GM23248 (cell line): Measurements from ENCODE around the gene MMP24OS. TPM values are rescaled to one million over a fixed set of nuclear protein-coding genes. Genes with fewer than 3 reads are reported as not detected.

ENCODE experiments used
- DNase-seq: peaks from one replicate; pipeline ENCODE4 v3.0.0-alpha.2; 2015
- H2AFZ ChIP-seq: fragments of 200-600 bp; sonication (generic); 2 replicates; pipeline ENCODE4 v1.6.1; 2016; ENCODE audit warnings: antibody characterized with exemption
- H3F3A ChIP-seq: fragments of 200-600 bp; sonication (generic); 2 replicates; pipeline ENCODE4 v1.6.1; 2016; ENCODE audit warnings: mild to moderate bottlenecking, antibody characterized with exemption, mixed run types; ENCODE audit not compliant: insufficient read depth
- H3K27ac ChIP-seq: fragments of 200-600 bp; sonication (generic); 2 replicates; pipeline ENCODE4 v1.5.1; 2016; ENCODE audit warnings: mild to moderate bottlenecking
- H3K27me3 ChIP-seq: fragments of 200-600 bp; sonication (generic); replicated peaks from 2 replicates; pipeline ENCODE4 v1.6.1; 2016; ENCODE audit warnings: mild to moderate bottlenecking; ENCODE audit not compliant: insufficient read depth
- H3K36me3 ChIP-seq: fragments of 200-600 bp; sonication (generic); 2 replicates; pipeline ENCODE4 v1.6.1; 2016; ENCODE audit warnings: low read depth, mild to moderate bottlenecking
- H3K4me1 ChIP-seq: fragments of 200-600 bp; sonication (generic); 2 replicates; pipeline ENCODE4 v1.6.1; 2016; ENCODE audit warnings: mild to moderate bottlenecking; ENCODE audit not compliant: insufficient read depth
- H3K4me2 ChIP-seq: fragments of 200-600 bp; sonication (generic); one replicate; pipeline ENCODE4 v1.6.1; 2016; ENCODE audit warnings: mild to moderate bottlenecking; ENCODE audit not compliant: unreplicated experiment
- H3K4me3 ChIP-seq: fragments of 200-600 bp; sonication (generic); 2 replicates; pipeline ENCODE4 v1.5.1; 2016; ENCODE audit warnings: mild to moderate bottlenecking
- H3K79me2 ChIP-seq: fragments of 200-600 bp; sonication (generic); 2 replicates; pipeline ENCODE4 v1.6.1; 2016; ENCODE audit warnings: mild to moderate bottlenecking; ENCODE audit not compliant: insufficient read depth
- H3K9ac ChIP-seq: fragments of 200-600 bp; sonication (generic); 2 replicates; pipeline ENCODE4 v1.6.1; 2016; ENCODE audit warnings: mild to moderate bottlenecking
- H3K9me2 ChIP-seq: fragments of 200-600 bp; sonication (generic); 2 replicates; pipeline ENCODE4 v1.6.1; 2016; ENCODE audit warnings: mixed run types, mild to moderate bottlenecking, moderate library complexity; ENCODE audit not compliant: insufficient read depth
- H3K9me3 ChIP-seq: fragments of 200-600 bp; sonication (generic); one replicate; pipeline ENCODE4 v1.6.1; 2017; ENCODE audit warnings: low read depth
- H4K20me1 ChIP-seq: fragments of 200-600 bp; sonication (generic); 2 replicates; pipeline ENCODE4 v1.6.0; 2016; ENCODE audit not compliant: insufficient read depth
- EZH2 ChIP-seq: fragments of 200-600 bp; sonication (generic); IDR thresholded peaks from 2 replicates; pipeline ENCODE4 v1.6.1; 2018; ENCODE audit warnings: antibody characterized with exemption, mild to moderate bottlenecking; ENCODE audit not compliant: insufficient read depth, poor library complexity, severe bottlenecking
- EZH2phosphoT487 ChIP-seq: fragments of 200-600 bp; sonication (generic); IDR thresholded peaks from 2 replicates; pipeline ENCODE4 v1.6.1; 2018; ENCODE audit warnings: antibody characterized with exemption, moderate library complexity, mild to moderate bottlenecking, low read depth; ENCODE audit not compliant: insufficient read depth
- WGBS, 2 experiments: methylation state at CpG; one replicate each; pipeline ENCODE4 v1.1.6; 2015 to 2017; ENCODE audit warnings: low lambda C conversion rate in 2 of 2, low coverage in 1 of 2; ENCODE audit errors: missing lambda C conversion rate in 2 of 2; 5-methylcytosine and 5-hydroxymethylcytosine counted together
- in situ Hi-C: fragments of 300-500 bp; cut with MboI; formaldehyde crosslinking; loops from 2 replicates; pipeline ENCODE4 v1.15.0; 2020
- polyA plus RNA-seq: library from polyadenylated mRNA; unstranded; fragments of >200 nt; fragmentation: Nextera tagmentation; extraction: Ambion mirVana; gene quantifications from 2 replicates; pipeline ENCODE4 v1.2.1, GENCODE V29; 2016
- total RNA-seq: library from RNA; depleted of rRNA; stranded (reverse); fragments of >200 nt; shearing (Covaris generic); gene quantifications from 2 replicates; pipeline ENCODE4 v1.2.3, GENCODE V29; 2014

The MMP24OS gene
- total and polyA plus RNA-seq, 2 experiments from 2014 or later: 26.8 to 81.7 TPM

- Histone ChIP-seq H3K27ac (no peak overlapping the region), H3K4me2 (no peak overlapping the region), H3K9me3 (no peaks in the 10 kb centered on the region), H3K4me3 (no peak overlapping the region), H3K9ac (no peak overlapping the region), H3K36me3 (no peaks in the 10 kb centered on the region), H3K4me1 (peaks cover 46% of the 10 kb centered on the region), H3K27me3 (no peaks in the 10 kb centered on the region), H3K79me2 (no peaks in the 10 kb centered on the region), H3F3A (peaks cover 22% of the 10 kb centered on the region), H3K9me2 (no peaks in the 10 kb centered on the region), H4K20me1 (no peaks in the 10 kb centered on the region), H2AFZ (no peak overlapping the region)
- in situ Hi-C loops: loop anchor here (5.0 kb wide), 1 partner anchor 137 kb away; the partner anchor contains the start of gene GDF5
- DNase-seq: no peak
- no peak for TF ChIP-seq EZH2phosphoT487
- TF ChIP-seq EZH2: no peak
- 80 to 84% methylated on average over 4 of the region's 4 CpGs for WGBS, 2 experiments
Observed at GRCh38 chr20:35300469-35301262, 22.7 kb upstream of the MMP24OS start.

DNA sequence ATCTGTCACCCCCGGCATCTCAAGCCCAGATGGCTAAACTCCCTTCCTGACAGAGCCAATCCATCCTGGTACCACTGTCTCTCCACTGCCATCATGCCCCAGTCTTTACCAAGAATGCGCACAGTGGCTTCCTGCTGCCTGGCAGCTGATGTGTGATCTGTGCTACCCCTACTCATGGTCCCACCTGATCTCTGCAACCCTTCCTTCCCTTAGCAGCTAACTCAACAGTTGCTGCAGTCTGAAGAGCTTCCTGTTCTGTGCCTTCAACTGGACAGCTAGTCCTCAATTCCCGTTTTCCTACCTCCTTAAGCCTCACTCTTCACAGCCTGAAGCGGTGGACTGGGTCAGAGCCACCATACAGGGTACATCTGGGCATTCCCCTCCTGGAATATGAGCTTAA is 21.9 kb upstream of the MMP24OS start:
- in situ Hi-C loops: loop anchor here (5.0 kb wide), 1 partner anchor 138 kb away; the partner anchor contains the start of gene GDF5
- 55 to 59% methylated on average over 4 of the region's 4 CpGs for WGBS, 2 experiments
- H3K27me3 ChIP-seq: no peaks in the 10 kb centered on the region
- H3K27ac ChIP-seq: no peak overlapping the region
- no peak overlapping the region for H3K4me2 ChIP-seq
- TF ChIP-seq EZH2phosphoT487 (no peak), EZH2 (no peak)
- DNase-seq: no peak
- H3K4me3 ChIP-seq: no peak overlapping the region
- peaks cover 17% of the 10 kb centered on the region for H3F3A ChIP-seq
- H3K9ac ChIP-seq: no peak overlapping the region
- H2AFZ ChIP-seq: no peak overlapping the region
- peaks cover 38% of the 10 kb centered on the region for H3K4me1 ChIP-seq
- H3K9me2 ChIP-seq: no peaks in the 10 kb centered on the region
- H4K20me1 ChIP-seq: no peaks in the 10 kb centered on the region
- no peaks in the 10 kb centered on the region for H3K36me3 ChIP-seq
- H3K79me2 ChIP-seq: no peaks in the 10 kb centered on the region
- no peaks in the 10 kb centered on the region for H3K9me3 ChIP-seq

- H3K9me3 ChIP-seq: no peaks in the 10 kb centered on the region
- H4K20me1 ChIP-seq: no peaks in the 10 kb centered on the region
- H2AFZ ChIP-seq: no peak overlapping the region
- DNase-seq: no peak
- H3K27me3 ChIP-seq: no peaks in the 10 kb centered on the region
- no peak overlapping the region for H3K9ac ChIP-seq
- in situ Hi-C loops: no loop called here
- H3K9me2 ChIP-seq: no peaks in the 10 kb centered on the region
- 50 to 60% methylated on average over 5 of the region's 5 CpGs for WGBS, 2 experiments
- H3K36me3 ChIP-seq: no peaks in the 10 kb centered on the region
- no peak overlapping the region for H3K4me2 ChIP-seq
- H3K4me1 ChIP-seq: peaks cover 25% of the 10 kb centered on the region
- no peaks in the 10 kb centered on the region for H3K79me2 ChIP-seq
- H3K4me3 ChIP-seq: no peak overlapping the region
- TF ChIP-seq EZH2phosphoT487 (no peak), EZH2 (no peak)
- no peak overlapping the region for H3K27ac ChIP-seq
- peaks cover 17% of the 10 kb centered on the region for H3F3A ChIP-seq
Observed at GRCh38 chr20:35298264-35298663, 20.3 kb upstream of the MMP24OS start.

GRCh38 chr20:35297740-35298139 is 19.8 kb upstream of the MMP24OS start:
- Histone ChIP-seq H3K4me1 (peaks cover 20% of the 10 kb centered on the region), H4K20me1 (no peaks in the 10 kb centered on the region), H3K79me2 (no peaks in the 10 kb centered on the region), H3K9me3 (no peaks in the 10 kb centered on the region), H3K36me3 (no peaks in the 10 kb centered on the region), H3K4me2 (no peak overlapping the region), H3K4me3 (no peak overlapping the region), H3K27me3 (no peaks in the 10 kb centered on the region), H3F3A (peaks cover 12% of the 10 kb centered on the region), H2AFZ (no peak overlapping the region; the same call in 1 of the 2 replicates), H3K9me2 (no peaks in the 10 kb centered on the region), H3K9ac (no peak overlapping the region), H3K27ac (no peak overlapping the region)
- WGBS, 2 experiments: 83 to 89% methylated on average over 14 of the region's 14 CpGs
- no peak for DNase-seq
- in situ Hi-C loops: no loop called here
- TF ChIP-seq EZH2 (no peak), EZH2phosphoT487 (no peak)
